Activated T-cell treated with anti-CD3 and anti-CD28 coated beads, Interleukin-2, amount 50 U/mL, for 4 hours (primary cell): ENCODE results near the gene NFKBIZ. TPM values are rescaled to one million over a fixed set of nuclear protein-coding genes. Genes with fewer than 3 reads are reported as not detected.
"Not testable (repeated sequence)": the region's sequence is repeated elsewhere in the genome, so short reads cannot be mapped to it uniquely, and the experiment has no call there.

Experiments
- ATAC-seq, 2 donors: fragments of 200-7000 bp; cut with Tn5 transposase; one replicate each; pipeline ENCODE4 v1.10.0; 2021
- DNase-seq: peaks from one replicate; pipeline ENCODE4 v3.0.0-alpha.2; 2020
- H3K27me3 Mint-ChIP-seq: one replicate; pipeline ENCODE4 v1.8.0; 2021; ENCODE audit warnings: low read depth, mixed read lengths
- H3K36me3 Mint-ChIP-seq: one replicate; pipeline ENCODE4 v1.8.0; 2022; ENCODE audit warnings: mixed read lengths; ENCODE audit not compliant: insufficient read depth
- H3K4me1 Mint-ChIP-seq: one replicate; pipeline ENCODE4 v1.8.0; 2021; ENCODE audit warnings: low read depth, mixed read lengths
- H3K4me3 Mint-ChIP-seq: one replicate; pipeline ENCODE4 v1.8.0; 2021; ENCODE audit warnings: mild to moderate bottlenecking, moderate library complexity, mixed read lengths
- H3K9me3 Mint-ChIP-seq: one replicate; pipeline ENCODE4 v1.8.0; 2021; ENCODE audit warnings: mixed read lengths
- total RNA-seq, 3 donors: library from RNA; stranded (reverse); gene quantifications; one replicate each; pipeline ENCODE4 v1.2.1, GENCODE V29; 2021

NFKBIZ gene
- total RNA-seq, 3 donors from 2014 or later: 54.9 to 93.3 (median 88.8) TPM

- Mint-ChIP-seq H3K4me1 (peaks cover 56% of the 10 kb centered on the region), H3K9me3 (no peaks in the 10 kb centered on the region), H3K27me3 (no peaks in the 10 kb centered on the region), H3K36me3 (peaks cover 54% of the 10 kb centered on the region), H3K4me3 (peak overlapping the region; percentile 99)
- ATAC-seq (peak; percentile 8 to 22), DNase-seq (no peak)
Observed at GRCh38 chr3:101851072-101851770, 1.9 kb downstream of the NFKBIZ start.

- Mint-ChIP-seq H3K9me3 (no peaks in the 10 kb centered on the region), H3K27me3 (no peaks in the 10 kb centered on the region), H3K4me3 (peak overlapping the region; percentile 99), H3K36me3 (peaks cover 60% of the 10 kb centered on the region), H3K4me1 (peaks cover 61% of the 10 kb centered on the region)
- ATAC-seq: no peak
- no peak for DNase-seq
Observed at GRCh38 chr3:101851850-101852714, 2.8 kb downstream of the NFKBIZ start.

GRCh38 chr3:101852983-101853840, 3.9 kb downstream of the NFKBIZ start:
- Mint-ChIP-seq H3K4me3 (peak overlapping the region; percentile 99), H3K9me3 (no peaks in the 10 kb centered on the region), H3K4me1 (peaks cover 69% of the 10 kb centered on the region), H3K27me3 (no peaks in the 10 kb centered on the region), H3K36me3 (peaks cover 70% of the 10 kb centered on the region)
- no peak for DNase-seq
- no peak for ATAC-seq

- no peak overlapping the region for H3K4me3 Mint-ChIP-seq
- DNase-seq (no peak), ATAC-seq (no peak)
- H3K27me3 Mint-ChIP-seq: no peaks in the 10 kb centered on the region
- no peaks in the 10 kb centered on the region for H3K9me3 Mint-ChIP-seq
- H3K36me3 Mint-ChIP-seq: peaks cover 78% of the 10 kb centered on the region
- H3K4me1 Mint-ChIP-seq: peaks cover 71% of the 10 kb centered on the region
Observed at GRCh38 chr3:101853982-101854381, 4.7 kb downstream of the NFKBIZ start.

GRCh38 chr3:101854608-101855304, 5.4 kb downstream of the NFKBIZ start:
- Mint-ChIP-seq H3K4me1 (peaks cover 73% of the 10 kb centered on the region), H3K4me3 (no peak overlapping the region), H3K9me3 (no peaks in the 10 kb centered on the region), H3K36me3 (peaks cover 86% of the 10 kb centered on the region), H3K27me3 (no peaks in the 10 kb centered on the region)
- ATAC-seq (no peak), DNase-seq (no peak)

GRCh38 chr3:101857301-101857741, 8.0 kb downstream of the NFKBIZ start:
- peaks cover 85% of the 10 kb centered on the region for H3K36me3 Mint-ChIP-seq
- H3K4me1 Mint-ChIP-seq: peaks cover 75% of the 10 kb centered on the region
- no peak for DNase-seq
- H3K9me3 Mint-ChIP-seq: no peaks in the 10 kb centered on the region
- no peaks in the 10 kb centered on the region for H3K27me3 Mint-ChIP-seq
- no peak overlapping the region for H3K4me3 Mint-ChIP-seq
- no peak for ATAC-seq

GRCh38 chr3:101858464-101859030, 9.2 kb downstream of the NFKBIZ start:
- ATAC-seq (no peak), DNase-seq (no peak)
- peaks cover 74% of the 10 kb centered on the region for H3K36me3 Mint-ChIP-seq
- H3K4me3 Mint-ChIP-seq: no peak overlapping the region
- H3K27me3 Mint-ChIP-seq: no peaks in the 10 kb centered on the region
- H3K9me3 Mint-ChIP-seq: no peaks in the 10 kb centered on the region
- H3K4me1 Mint-ChIP-seq: peaks cover 67% of the 10 kb centered on the region

- peaks cover 59% of the 10 kb centered on the region for H3K4me1 Mint-ChIP-seq
- DNase-seq (no peak), ATAC-seq (no peak)
- no peak overlapping the region for H3K4me3 Mint-ChIP-seq
- H3K27me3 Mint-ChIP-seq: no peaks in the 10 kb centered on the region
- no peaks in the 10 kb centered on the region for H3K9me3 Mint-ChIP-seq
- H3K36me3 Mint-ChIP-seq: peaks cover 61% of the 10 kb centered on the region
Observed at GRCh38 chr3:101859882-101860448, 10.7 kb downstream of the NFKBIZ start.

- Mint-ChIP-seq H3K4me3 (no peak overlapping the region), H3K36me3 (peaks cover 53% of the 10 kb centered on the region), H3K27me3 (no peaks in the 10 kb centered on the region)
Observed at GRCh38 chr3:101861212-101861788, 12.0 kb downstream of the NFKBIZ start.

GRCh38 chr3:101861789-101862415, 12.6 kb downstream of the NFKBIZ start:
- ATAC-seq: peak in 1 of 2 donors; percentile 2

More at GRCh38 chr3:101861212-101861788, 12.0 kb downstream of the NFKBIZ start:
- DNase-seq (no peak), ATAC-seq (peak; percentile 57 to 64)
- Mint-ChIP-seq H3K9me3 (no peaks in the 10 kb centered on the region), H3K4me1 (peaks cover 49% of the 10 kb centered on the region)

GRCh38 chr3:101862416-101863165, 13.3 kb downstream of the NFKBIZ start:
- Mint-ChIP-seq H3K27me3 (no peaks in the 10 kb centered on the region), H3K4me1 (peaks cover 40% of the 10 kb centered on the region), H3K4me3 (no peak overlapping the region), H3K9me3 (no peaks in the 10 kb centered on the region), H3K36me3 (peaks cover 42% of the 10 kb centered on the region)
- DNase-seq (no peak), ATAC-seq (no peak)

More at GRCh38 chr3:101861789-101862415, 12.6 kb downstream of the NFKBIZ start:
- Mint-ChIP-seq H3K36me3 (peaks cover 49% of the 10 kb centered on the region), H3K4me3 (no peak overlapping the region), H3K9me3 (no peaks in the 10 kb centered on the region), H3K27me3 (no peaks in the 10 kb centered on the region), H3K4me1 (peaks cover 44% of the 10 kb centered on the region)
- no peak for DNase-seq

- peaks cover 20% of the 10 kb centered on the region for H3K36me3 Mint-ChIP-seq
- H3K27me3 Mint-ChIP-seq, H3K4me3 Mint-ChIP-seq, ATAC-seq, H3K9me3 Mint-ChIP-seq, DNase-seq: not testable (repeated sequence)
- H3K4me1 Mint-ChIP-seq: peaks cover 28% of the 10 kb centered on the region
Observed at GRCh38 chr3:101864926-101865325, 15.6 kb downstream of the NFKBIZ start.
